ENCODE measurements around the gene PUS10.
"Not testable (repeated sequence)": the region's sequence is repeated elsewhere in the genome, so short reads cannot be mapped to it uniquely, and the experiment has no call there.

The PUS10 gene

GRCh38 chr2:60984720-60985119 is 33.3 kb downstream of the PUS10 start:
- H3K27ac ChIP-seq, result no peak overlapping the region
- DNase-seq (ENCODE audit: low spot score), result no peak
- ChIA-PET CTCF (no interaction called here), POLR2A (ENCODE audit: low non-redundant PET) (no interaction called here)
- no peak for TF ChIP-seq CTCF (conservative IDR thresholded peaks at IDR 0.05; ENCODE audit: low read depth)

DNA sequence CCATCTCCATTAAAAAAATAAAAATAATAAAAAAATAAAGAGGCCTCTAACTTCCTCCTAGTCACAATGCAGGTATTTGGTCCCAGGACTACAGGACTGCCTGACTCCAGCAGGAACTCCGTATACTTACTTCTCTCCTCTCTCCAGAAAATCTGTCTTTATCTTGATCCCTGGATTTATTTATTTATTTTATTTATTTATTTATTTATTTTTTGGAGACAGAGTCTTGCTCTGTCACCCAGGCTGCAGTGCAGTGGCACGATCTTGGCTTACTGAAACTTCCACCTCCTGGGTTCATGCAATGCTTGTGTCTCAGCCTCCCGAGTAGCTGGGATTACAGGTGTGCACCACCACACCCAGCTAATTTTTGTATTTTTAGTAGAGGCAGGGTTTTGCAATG is 36.0 kb downstream of the PUS10 start:
- CTCF ChIA-PET; DNase-seq (ENCODE audit: low spot score); POLR2A ChIA-PET (ENCODE audit: low non-redundant PET); H3K27ac ChIP-seq: not testable (repeated sequence)

DNA sequence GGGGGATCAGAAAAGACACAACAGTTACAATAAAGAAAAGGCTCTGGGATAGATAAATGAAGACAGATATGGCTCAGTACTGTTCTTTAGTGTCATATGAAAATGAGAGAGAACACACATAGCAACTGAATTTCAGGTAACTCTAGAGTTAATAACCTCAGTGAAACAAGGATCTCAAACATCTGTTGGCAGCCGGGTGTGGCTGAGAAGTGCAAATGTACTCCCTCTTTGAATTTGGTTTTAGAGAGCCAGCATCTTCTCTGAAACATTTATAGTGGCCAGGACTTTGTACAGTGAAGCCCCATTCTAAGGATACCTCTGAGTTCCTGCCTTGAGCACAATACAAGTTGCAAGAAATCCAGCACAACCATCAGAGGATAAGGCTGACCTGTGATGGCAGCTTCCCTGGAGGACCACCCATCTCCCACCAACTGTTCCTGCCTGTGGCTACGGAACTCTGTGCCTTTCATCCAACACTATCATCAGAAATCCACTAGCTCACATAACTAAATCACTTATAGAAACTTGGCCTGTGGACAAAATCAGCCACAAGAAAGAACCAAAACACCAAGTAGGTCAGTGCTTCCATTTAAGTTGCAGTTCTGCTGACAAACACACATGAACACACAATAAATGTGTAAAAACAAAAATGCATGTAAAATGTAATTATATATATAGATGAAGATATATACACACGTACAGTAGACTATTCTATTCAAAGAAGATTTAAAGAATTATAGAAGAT is 37.8 kb downstream of the PUS10 start:
- ChIA-PET CTCF (no interaction called here), POLR2A (ENCODE audit: low non-redundant PET) (no interaction called here)
- DNase-seq (ENCODE audit: low spot score), result no peak
- H3K27ac ChIP-seq, result no peak overlapping the region
- TF ChIP-seq CTCF (conservative IDR thresholded peaks at IDR 0.05; ENCODE audit: low read depth), result no peak

DNA sequence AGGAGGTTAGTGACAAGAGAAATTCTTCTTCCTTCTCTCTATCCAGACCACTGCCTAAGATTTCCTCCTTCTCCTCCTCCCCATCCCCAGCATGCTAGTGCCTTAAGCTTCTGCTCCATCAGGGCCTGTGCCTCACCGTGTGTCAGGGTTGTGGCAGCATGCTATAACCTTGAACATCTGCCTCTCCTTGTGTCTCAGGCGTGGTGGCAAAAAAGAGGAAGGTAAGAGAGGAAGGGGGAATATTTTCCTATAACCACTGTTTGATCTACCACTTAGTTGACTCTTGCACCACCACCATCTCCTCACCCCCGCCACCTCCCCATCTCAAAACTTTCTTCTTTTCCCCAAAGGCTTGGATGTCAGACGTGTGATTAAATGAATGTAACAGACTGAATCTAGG is 38.8 kb downstream of the PUS10 start:
- DNase-seq (ENCODE audit: low spot score), result no peak
- no peak overlapping the region for H3K27ac ChIP-seq
- no peak for TF ChIP-seq CTCF (conservative IDR thresholded peaks at IDR 0.05; ENCODE audit: low read depth)
- ChIA-PET CTCF (no interaction called here), POLR2A (ENCODE audit: low non-redundant PET) (no interaction called here)

DNA sequence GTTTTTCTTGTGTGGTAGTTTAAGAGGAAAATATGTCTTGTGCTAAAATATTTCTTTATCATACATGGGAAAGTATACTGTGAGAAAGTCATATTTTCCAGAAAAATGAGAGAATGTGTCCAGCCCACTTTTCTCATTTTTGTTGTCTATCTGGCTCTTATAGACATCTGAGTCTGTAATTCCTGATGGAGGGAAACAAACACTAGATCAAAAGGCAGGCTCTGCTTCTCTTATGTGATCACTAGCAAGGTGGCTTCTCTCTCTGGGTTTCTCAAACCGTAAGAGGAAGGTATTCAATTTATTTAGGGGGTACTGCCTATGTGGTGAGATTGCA is 40.5 kb downstream of the PUS10 start:
- no peak for TF ChIP-seq CTCF (conservative IDR thresholded peaks at IDR 0.05; ENCODE audit: low read depth)
- CTCF ChIA-PET, result no interaction called here
- POLR2A ChIA-PET (ENCODE audit: low non-redundant PET), result no interaction called here
- no peak overlapping the region for H3K27ac ChIP-seq
- DNase-seq (ENCODE audit: low spot score), result no peak

GRCh38 chr2:60976875-60977561 is 41.0 kb downstream of the PUS10 start:
- ChIA-PET POLR2A (ENCODE audit: low non-redundant PET) (no interaction called here), CTCF (no interaction called here)
- DNase-seq (ENCODE audit: low spot score), result no peak
- no peak for TF ChIP-seq CTCF (conservative IDR thresholded peaks at IDR 0.05; ENCODE audit: low read depth)
- no peak overlapping the region for H3K27ac ChIP-seq

DNA sequence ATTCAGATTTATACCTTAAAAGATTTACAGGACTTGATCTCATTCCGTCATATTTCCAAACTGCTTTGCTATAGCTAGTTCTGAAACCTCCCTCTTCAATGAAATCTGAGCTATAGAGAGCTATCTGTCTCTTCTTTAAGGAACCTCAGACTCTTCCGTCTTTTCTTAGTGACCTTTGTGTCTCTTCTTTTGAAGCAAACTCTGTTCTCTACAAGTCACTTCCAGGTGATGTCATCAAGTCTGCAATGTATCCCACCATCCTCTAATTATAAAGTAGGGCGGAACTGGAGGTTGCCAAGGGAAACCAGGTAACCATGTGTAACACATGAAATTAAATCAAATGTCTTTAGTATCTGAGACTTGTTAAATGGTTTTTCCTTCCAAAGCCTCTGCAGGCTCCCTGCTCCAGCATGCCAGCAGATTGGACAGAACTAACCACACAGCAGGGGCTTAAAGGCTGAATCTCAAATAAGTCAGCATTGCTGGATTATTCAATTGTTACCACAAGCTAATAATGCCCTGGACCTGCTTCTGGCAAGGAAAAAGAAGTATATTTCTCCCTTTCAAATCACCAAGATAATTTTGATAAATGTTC is 41.7 kb downstream of the PUS10 start:
- H3K27ac ChIP-seq, result no peak overlapping the region
- no peak for DNase-seq (ENCODE audit: low spot score)
- ChIA-PET CTCF (no interaction called here), POLR2A (ENCODE audit: low non-redundant PET) (no interaction called here)
- TF ChIP-seq CTCF (conservative IDR thresholded peaks at IDR 0.05; ENCODE audit: low read depth), result no peak
